Muscle of arm (tissue), 14 donors: ENCODE results near the gene RGL2. TPM values are rescaled to one million over a fixed set of nuclear protein-coding genes. Genes with fewer than 3 reads are reported as not detected.
A peak's percentile ranks its signal among the peaks of the same experiment; 100 is the strongest.
"Not testable (repeated sequence)": the region's sequence is repeated elsewhere in the genome, so short reads cannot be mapped to it uniquely, and the experiment has no call there.

Experiments
- DNase-seq: peaks from one replicate; pipeline ENCODE4 v3.0.0-alpha.2; 2013
- long read RNA-seq, 11 donors: transcript quantifications; one replicate each; lab custom pipeline, GENCODE V29; 2026
- polyA plus RNA-seq, 12 donors: library from polyadenylated mRNA; unstranded; fragments of 120-200 nt; gene quantifications; one replicate each; pipeline ENCODE4 v1.2.1, GENCODE V29; 2013; ENCODE audit not compliant: insufficient read length in 12 of 12

The RGL2 gene
- 10 to 100 TPM in 11 of 12 donors, not detected in 1; 43.6 to 81.3 (median 52.1) TPM for polyA plus RNA-seq
- long read RNA-seq, donor 1, partial matches to known transcripts = 0 of 2 reads
- long read RNA-seq, donor 1, other reads (novel, unspliced or antisense) = 0 of 2 reads
- long read RNA-seq, donor 2, partial matches to known transcripts = 0 of 4 reads
- long read RNA-seq, donor 2, other reads (novel, unspliced or antisense) = 0 of 4 reads
- long read RNA-seq, donor 3, partial matches to known transcripts = 19 of 20 reads
- long read RNA-seq, donor 3, other reads (novel, unspliced or antisense) = 0 of 20 reads
- long read RNA-seq, donor 4 = 0 reads
- long read RNA-seq, donor 5, partial matches to known transcripts = 0 of 6 reads
- long read RNA-seq, donor 5, other reads (novel, unspliced or antisense) = 0 of 6 reads
- long read RNA-seq, donor 6, partial matches to known transcripts = 0 of 1 reads
- long read RNA-seq, donor 6, other reads (novel, unspliced or antisense) = 0 of 1 reads
- long read RNA-seq, donor 7, partial matches to known transcripts = 9 of 9 reads
- long read RNA-seq, donor 7, other reads (novel, unspliced or antisense) = 0 of 9 reads
- long read RNA-seq, donor 8, partial matches to known transcripts = 0 of 2 reads
- long read RNA-seq, donor 8, other reads (novel, unspliced or antisense) = 0 of 2 reads
- long read RNA-seq, donor 9, partial matches to known transcripts = 5 of 8 reads
- long read RNA-seq, donor 9, other reads (novel, unspliced or antisense) = 0 of 8 reads
- long read RNA-seq, donor 10, partial matches to known transcripts = 0 of 3 reads
- long read RNA-seq, donor 10, other reads (novel, unspliced or antisense) = 0 of 3 reads
- long read RNA-seq, donor 11, partial matches to known transcripts = 0 of 2 reads
- long read RNA-seq, donor 11, other reads (novel, unspliced or antisense) = 0 of 2 reads

DNA sequence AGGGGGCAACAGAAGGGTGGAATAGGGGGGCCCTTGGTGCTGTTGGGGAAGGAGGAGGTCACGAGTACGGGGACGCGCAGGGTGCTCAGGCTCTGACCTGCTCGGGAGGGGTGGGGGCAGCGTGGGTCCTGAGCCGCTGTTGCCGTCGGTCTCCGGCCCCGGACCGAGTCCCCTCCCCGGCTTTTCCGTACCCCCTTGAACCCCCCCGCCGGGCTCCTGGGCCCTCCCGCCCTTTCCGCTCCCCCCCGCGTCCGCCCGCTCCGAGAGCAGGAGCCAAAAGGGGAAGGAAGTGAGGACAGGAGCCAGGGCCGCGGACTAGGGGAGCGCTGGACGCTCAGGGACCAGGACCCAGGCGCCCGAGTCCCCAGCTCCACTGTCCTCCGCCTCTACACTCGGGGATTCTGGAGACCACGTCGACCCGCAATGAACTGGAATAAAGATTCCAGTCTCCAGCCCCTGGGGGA lies at the start of gene RGL2:
Gene RGL2 (minus strand): TSS at position 170 of the 464 bp plus-strand sequence. CDS start 332 bp downstream, outside the sequence.
- DNase-seq = peak; percentile 86

- DNase-seq = no peak
Observed at GRCh38 chr6:33347816-33348215, 49.1 kb upstream of the RGL2 start.

- DNase-seq = not testable (repeated sequence)
Observed at GRCh38 chr6:33346972-33347371, 48.2 kb upstream of the RGL2 start.

- DNase-seq = peak; percentile 75
Observed at GRCh38 chr6:33344701-33345697, 46.3 kb upstream of the RGL2 start.

GRCh38 chr6:33343953-33344611 lies 45.3 kb upstream of the RGL2 start:
- DNase-seq = no peak

GRCh38 chr6:33343606-33343952 lies 44.8 kb upstream of the RGL2 start:
- DNase-seq = not testable (repeated sequence)

- no peak for DNase-seq
Observed at GRCh38 chr6:33339193-33339592, 40.5 kb upstream of the RGL2 start.

- DNase-seq = no peak
Observed at GRCh38 chr6:33336495-33336894, 37.8 kb upstream of the RGL2 start.

GRCh38 chr6:33335916-33336315 lies 37.2 kb upstream of the RGL2 start:
- DNase-seq = no peak

DNA sequence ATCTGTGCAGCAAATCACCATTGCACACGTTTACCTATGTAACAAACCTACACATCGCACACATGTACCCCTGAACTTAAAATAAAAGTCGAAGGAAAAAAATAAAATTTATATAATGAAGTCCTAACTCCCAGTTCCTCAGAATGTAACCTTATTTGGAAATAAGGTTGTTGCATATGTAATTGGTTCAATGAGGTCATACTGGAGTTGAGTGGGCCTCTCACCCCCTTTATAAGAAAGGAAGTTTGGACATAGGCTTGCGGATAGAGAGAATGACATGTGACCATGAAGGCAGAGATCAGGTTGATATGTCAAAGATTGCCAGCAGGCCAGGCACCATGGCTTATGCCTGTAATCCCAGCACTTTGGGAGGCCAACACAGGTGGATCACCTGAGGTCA lies 34.9 kb upstream of the RGL2 start:
- DNase-seq = no peak

DNA sequence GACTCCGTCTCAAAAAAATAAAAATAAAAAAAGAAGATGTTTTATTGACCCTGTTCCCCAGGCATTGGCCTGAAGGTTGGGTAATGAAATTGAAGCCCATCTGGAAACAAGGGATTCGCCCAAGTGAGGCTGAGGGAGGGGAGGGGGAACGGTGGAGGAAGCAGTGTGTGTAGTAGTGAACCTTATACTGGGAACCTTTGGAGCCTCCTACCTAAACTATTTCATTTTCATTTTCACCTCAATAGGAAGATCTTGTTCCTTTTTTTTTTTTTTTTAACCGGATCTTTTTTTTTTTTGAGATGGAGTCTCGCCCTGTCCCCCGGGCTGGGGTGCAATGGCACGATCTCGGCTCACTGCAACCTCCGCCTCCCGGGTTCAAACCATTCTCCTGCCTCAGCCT lies 32.0 kb upstream of the RGL2 start:
- DNase-seq = no peak

- no peak for DNase-seq
Observed at GRCh38 chr6:33329058-33329457, 30.3 kb upstream of the RGL2 start.

DNA sequence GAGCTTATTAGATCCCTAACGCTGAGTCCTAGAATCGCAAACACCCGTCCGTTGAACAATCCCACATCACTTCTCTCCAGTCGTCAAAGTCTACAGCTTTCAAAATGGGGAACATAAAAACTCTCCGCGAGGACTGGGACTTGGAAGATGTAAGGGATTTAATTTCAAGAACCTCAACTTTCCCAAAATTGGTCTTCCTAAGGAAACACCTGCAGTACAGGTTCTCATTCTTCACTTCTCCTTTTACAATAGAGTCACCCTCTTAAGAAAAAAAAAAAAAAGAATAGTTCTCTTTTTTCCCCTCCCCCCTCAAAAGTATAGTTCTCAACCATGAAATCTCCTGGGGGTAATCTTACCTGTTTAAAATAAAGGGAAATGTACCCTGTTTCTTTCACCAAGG lies 25.4 kb upstream of the RGL2 start:
- DNase-seq = no peak

DNA sequence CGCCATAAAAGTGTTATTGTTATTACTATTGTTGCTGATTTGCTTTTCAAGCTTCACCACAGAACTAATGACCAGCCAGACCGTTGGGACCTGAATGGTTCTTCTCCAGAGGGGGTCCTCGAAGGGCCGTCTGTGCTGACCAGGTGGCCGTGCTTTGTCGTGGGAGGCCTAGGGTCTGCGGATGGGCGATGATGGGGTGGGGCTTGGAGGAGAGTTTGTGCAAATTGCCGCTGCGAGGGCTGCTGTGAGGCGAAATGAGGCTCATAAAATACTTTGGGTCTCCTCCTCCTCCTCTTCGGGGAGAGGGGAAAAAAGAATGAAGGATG lies 24.8 kb upstream of the RGL2 start:
- no peak for DNase-seq

GRCh38 chr6:33321227-33321626 lies 22.5 kb upstream of the RGL2 start:
- no peak for DNase-seq

- DNase-seq = no peak
Observed at GRCh38 chr6:33320315-33321181, 21.8 kb upstream of the RGL2 start.

DNA sequence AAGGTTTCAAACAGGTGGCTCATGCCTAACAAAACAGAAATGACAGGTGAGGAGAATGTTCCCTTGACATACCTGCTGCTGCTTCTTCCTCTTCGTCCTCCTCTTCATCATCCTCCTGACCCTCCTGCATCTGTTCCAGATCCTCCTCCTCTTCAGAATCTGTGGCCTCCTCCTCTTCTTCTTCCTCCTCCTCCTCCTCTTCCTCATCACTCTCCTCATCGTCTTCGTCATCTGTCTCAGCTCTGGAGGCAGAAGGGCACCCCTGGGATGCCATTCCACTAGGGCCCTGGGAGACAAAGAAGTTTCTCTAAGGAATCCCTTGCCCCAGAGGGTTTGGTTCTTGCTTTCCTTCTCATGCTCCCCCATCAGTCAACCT lies 21.2 kb upstream of the RGL2 start:
- DNase-seq = no peak

DNA sequence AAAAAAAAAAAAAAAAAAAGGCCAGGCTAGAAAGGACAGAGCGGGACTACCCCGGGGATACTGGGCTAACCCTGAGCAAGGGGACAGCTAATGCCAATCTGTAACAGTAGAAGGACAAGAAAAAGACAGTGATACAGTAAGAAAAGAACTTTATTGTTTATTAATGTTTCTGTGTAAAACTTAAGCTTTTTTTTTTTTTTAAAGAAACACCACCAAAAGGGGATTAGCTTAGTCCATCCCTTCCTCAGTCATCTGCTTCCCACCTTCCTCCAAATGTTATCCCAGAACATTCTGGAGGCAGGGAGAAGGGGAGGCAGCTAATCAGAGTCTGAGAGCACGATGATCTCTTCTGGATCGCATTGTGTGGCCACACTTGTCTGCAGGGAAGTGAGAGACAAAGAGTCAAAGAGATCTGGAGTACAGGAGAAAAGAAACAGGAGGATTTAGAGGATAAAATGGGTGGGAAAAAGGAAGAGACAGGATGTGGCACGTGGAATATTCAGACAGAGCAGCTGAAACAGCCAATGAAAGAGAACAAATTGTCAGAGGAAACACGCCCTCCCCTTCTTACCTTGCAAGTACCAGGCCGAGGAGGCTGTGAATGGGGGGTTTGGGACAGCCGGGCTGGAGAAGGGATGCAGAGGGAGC lies 19.8 kb upstream of the RGL2 start:
- DNase-seq = no peak

GRCh38 chr6:33317669-33318425 lies 19.1 kb upstream of the RGL2 start, which contains the start of gene ZBTB22:
ZBTB22 (minus strand) TSS chr6:33317744; CDS start chr6:33316916, 828 bp downstream.
- peak; percentile 98 for DNase-seq
